ENCODE results near the gene TWF2.

TWF2 gene

DNA sequence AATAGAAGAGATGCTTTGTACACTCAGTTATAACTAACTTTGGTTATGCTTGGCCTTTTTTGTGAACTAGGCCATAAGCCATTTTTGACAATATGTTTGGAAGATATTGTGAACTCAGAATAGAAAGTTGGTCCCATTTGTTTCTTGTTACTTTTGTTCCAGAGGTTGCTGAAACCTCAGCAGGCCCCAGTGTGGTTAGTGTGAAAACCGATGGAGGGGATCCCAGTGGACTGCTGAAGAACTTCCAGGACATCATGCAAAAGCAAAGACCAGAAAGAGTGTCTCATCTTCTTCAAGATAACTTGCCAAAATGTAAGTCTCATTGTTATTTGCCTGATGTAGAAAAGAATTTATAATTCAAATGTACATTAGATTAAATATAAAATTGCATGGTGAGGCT, 35.3 kb downstream of the TWF2 start:
- no peak overlapping the region for H3K4me3 ChIP-seq (replicated peaks; ENCODE audit: low read depth, low read length)
- no peak for DNase-seq (ENCODE audit: extremely low read depth, low read depth)
- TF ChIP-seq, protein P1, sequence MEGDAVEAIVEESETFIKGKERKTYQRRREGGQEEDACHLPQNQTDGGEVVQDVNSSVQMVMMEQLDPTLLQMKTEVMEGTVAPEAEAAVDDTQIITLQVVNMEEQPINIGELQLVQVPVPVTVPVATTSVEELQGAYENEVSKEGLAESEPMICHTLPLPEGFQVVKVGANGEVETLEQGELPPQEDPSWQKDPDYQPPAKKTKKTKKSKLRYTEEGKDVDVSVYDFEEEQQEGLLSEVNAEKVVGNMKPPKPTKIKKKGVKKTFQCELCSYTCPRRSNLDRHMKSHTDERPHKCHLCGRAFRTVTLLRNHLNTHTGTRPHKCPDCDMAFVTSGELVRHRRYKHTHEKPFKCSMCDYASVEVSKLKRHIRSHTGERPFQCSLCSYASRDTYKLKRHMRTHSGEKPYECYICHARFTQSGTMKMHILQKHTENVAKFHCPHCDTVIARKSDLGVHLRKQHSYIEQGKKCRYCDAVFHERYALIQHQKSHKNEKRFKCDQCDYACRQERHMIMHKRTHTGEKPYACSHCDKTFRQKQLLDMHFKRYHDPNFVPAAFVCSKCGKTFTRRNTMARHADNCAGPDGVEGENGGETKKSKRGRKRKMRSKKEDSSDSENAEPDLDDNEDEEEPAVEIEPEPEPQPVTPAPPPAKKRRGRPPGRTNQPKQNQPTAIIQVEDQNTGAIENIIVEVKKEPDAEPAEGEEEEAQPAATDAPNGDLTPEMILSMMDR (IDR thresholded peaks at IDR 0.05; ENCODE audit: low read depth, low read length, missing control alignments) = no peak

DNA sequence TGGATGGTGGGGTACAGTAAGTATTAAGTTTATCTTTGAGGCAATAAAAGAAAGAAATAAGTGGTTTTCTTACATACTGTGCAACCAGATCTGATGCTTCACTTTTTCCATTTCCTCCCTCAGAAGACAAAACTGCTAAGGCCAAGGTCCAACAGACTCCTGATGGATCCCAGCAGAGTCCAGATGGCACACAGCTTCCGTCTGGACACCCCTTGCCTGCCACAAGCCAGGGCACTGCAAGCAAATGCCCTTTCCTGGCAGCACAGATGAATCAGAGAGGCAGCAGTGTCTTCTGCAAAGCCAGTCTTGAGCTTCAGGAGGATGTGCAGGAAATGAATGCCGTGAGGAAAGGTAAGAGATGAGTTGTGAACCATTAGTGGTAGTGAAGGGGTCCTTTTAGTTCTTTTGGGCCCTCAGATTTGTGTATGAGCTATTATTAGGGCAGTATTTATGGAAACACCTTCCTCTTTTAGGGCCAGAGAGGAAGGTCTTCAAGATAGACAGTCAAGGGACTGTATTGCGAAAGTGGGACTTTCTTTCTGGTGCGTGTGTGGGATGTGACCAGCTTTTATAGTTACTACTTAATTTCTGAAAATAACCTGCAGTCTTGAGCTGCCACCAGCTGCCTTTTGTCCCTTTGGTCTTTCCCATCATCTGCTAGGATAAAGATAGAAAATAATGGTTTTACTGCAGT, 36.4 kb downstream of the TWF2 start:
- TF ChIP-seq, protein P1 (IDR thresholded peaks at IDR 0.05; ENCODE audit: low read depth, low read length, missing control alignments) = no peak
- H3K4me3 ChIP-seq (replicated peaks; ENCODE audit: low read depth, low read length) = no peak overlapping the region
- DNase-seq (ENCODE audit: extremely low read depth, low read depth) = no peak

DNA sequence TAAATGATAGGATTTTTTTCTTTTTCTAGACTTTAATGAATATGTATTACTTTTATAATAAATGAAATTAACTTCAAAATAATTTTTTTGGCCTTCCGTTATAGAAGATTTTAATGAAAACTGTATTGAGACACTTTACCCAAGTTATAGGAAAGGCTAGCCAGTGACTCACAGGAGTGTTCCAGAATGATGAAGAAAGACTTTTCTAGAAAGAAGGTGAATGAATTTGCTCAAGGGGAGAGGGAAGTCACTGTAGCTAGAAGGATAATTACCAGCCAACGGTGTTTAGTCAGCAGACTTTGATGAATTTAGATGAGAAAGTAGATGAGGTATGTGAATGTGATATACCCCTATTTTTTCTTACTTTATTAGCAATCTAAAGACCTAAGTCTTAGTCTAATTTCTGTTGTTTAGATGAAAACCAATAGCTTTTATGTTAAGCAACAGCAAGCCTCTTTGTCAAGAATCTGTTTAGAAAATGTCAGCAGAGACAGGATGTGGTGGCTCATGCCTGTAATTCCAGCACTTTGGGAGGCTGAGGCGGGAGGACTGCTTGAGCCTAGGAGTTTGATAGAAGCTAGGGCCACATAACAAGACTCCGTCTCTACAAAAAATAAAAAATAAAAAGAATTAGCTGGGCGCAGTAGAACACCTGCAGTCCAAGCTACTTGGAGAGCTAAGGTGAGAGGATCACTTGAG, 37.8 kb downstream of the TWF2 start:
- TF ChIP-seq, protein P1 (IDR thresholded peaks at IDR 0.05; ENCODE audit: low read depth, low read length, missing control alignments) = no peak
- no peak overlapping the region for H3K4me3 ChIP-seq (replicated peaks; ENCODE audit: low read depth, low read length)
- no peak for DNase-seq (ENCODE audit: extremely low read depth, low read depth)

DNA sequence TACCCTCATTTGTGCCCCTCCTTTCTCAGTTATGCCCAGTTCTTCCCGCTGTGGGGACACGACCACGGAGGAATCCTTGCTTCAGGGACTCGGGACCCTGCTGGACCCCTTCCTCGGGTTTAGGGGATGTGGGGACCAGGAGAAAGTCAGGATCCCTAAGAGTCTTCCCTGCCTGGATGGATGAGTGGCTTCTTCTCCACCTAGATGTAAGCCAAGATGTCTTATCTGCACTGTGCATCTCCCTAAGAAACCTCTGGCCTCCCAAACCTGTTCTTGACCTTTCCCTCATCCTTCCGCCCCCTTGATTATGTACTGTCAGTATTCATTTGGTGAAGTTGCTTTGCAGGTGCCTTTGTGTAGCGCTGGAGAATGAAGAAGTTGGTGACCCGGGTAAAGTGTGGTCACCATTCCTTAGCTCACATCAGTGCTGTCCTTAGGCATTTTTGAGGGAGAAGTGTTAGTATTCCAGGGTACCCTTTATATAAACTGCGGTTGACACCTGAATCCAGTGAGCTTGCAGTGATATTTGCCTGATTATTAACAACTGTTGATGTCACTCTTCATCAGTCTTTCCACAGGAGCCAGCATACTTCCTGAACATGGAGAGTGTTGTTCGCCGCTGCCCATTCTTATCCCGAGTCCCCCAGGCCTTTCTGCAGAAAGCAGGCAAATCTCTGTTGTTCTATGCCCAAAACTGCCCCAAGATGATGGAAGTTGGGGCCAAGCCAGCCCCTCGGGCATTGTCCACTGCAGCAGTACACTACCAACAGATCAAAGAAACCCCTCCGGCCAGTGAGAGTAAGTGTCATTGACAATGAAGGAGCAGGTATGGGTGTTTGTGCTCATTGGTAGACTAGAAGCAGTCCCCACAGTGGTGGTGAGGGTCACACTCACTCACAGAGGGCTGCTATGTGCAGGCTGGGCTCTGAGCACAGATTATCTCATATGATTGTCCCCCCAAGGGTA, 40.0 kb downstream of the TWF2 start:
- TF ChIP-seq, protein P1 (IDR thresholded peaks at IDR 0.05; ENCODE audit: low read depth, low read length, missing control alignments) = no peak

DNA sequence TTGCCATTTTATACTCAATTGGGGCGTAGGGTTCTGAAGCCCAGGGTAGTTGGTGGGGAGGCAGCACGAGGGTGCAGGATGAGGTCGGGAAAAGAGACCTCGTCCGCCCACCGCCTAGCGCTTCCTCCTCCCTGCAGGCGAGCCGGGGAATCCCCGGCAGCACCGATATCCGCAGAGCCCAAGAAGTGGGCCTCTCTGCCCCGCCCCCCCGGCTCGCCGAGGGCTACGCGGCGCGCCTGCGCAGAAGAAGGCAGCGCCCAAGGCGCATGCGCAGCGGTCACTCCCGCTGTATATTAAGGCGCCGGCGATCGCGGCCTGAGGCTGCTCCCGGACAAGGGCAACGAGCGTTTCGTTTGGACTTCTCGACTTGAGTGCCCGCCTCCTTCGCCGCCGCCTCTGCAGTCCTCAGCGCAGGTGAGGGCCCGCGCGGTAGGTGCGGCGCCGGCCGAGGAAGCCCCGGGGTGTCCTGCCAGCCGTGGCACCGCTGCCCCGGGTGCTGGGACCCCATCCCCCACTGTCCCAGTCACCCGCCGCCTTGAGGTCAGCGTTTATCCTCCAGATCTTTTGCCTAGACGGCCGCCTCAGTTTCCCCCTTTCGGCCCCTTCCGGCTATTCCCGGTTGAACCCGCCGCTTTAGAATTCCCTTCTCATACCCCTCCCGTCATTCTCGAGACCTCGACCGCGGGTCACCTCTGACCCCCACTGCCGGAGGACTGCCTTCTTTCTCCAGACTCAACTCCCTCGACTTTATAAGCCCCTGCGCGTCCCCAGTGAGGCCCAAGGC, 40.9 kb downstream of the TWF2 start, which contains the start of gene ALAS1:
Gene ALAS1 (plus strand): TSS at position 319 of the 784 bp plus-strand sequence. CDS start 1,082 bp downstream, outside the sequence.
- TF ChIP-seq, protein P1 (IDR thresholded peaks at IDR 0.05; ENCODE audit: low read depth, low read length, missing control alignments) = no peak

More for the DNA sequence above, 40.0 kb downstream of the TWF2 start:
- DNase-seq (ENCODE audit: extremely low read depth, low read depth) = no peak
- peak overlapping the region; percentile 72 for H3K4me3 ChIP-seq (replicated peaks; ENCODE audit: low read depth, low read length)

DNA sequence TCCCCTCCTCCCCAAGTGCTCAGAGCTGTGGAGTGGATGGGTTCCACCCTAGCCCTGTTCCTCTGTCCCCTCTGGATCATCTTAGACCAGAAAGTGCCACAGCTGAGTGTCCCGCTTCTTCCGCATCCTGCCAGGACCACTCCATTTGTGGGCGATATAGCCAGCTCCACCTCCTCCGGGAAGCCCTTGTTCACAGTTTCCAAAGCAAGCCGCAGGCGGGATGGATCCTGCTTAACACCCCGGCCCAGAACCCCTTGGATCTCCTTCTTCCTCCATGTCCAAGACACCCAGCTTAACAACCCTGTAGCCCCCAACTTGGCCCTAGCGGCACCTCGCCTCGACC, 41.5 kb downstream of the TWF2 start:
- peak overlapping the region; percentile 72 for H3K4me3 ChIP-seq (replicated peaks; ENCODE audit: low read depth, low read length)
- TF ChIP-seq, protein P1 (IDR thresholded peaks at IDR 0.05; ENCODE audit: low read depth, low read length, missing control alignments) = no peak
- DNase-seq (ENCODE audit: extremely low read depth, low read depth) = no peak

More for the DNA sequence above, 40.9 kb downstream of the TWF2 start, which contains the start of gene ALAS1:
- peak; percentile 49 for DNase-seq (ENCODE audit: extremely low read depth, low read depth)
- H3K4me3 ChIP-seq (replicated peaks; ENCODE audit: low read depth, low read length) = peak within 1 kb of the TSS; percentile 72

Data from HFF-Myc (cell line).